ENCODE measurements around the gene RNF227.
"Not testable (repeated sequence)": the region's sequence is repeated elsewhere in the genome, so short reads cannot be mapped to it uniquely, and the experiment has no call there.

The RNF227 gene

DNA sequence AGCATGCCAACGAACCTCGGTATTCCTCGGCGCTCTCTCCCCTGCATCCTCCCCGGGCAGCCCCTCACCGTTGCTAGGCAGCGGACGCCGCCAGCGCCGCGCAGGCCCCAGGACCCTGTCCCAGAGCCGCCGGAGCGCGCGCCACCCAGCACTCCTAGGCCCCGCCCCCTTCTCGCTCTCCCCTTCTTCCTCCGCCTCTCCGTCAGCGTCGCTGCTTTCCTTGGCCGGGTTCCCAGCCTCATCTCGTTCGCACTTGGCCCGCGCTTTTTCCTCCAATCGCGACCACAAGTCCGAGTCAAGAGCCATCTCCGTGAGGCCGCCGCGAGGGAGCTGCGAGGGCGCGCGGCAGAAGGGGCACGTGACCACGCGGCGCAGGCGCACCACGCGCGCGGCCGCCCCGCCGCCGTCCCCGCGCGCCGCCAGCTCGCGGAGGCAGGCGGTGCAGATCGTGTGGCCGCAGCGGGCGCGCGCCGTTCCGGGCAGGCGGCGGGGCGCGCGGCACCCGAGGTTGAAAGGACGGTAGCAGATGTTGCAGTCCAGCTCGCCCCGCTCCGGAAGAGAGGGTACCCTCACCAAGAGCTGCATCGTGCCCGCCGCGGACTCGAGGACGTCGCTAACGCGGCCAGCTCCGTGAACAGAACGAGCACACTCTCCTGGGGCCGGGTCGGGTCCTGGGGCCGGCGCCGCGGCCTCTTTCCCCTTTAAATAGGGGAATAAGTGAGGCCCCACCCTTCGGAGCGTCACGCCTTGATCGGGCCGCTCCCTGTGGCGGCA, at the start of gene RNF227:
Gene RNF227 (minus strand): TSS at position 679 of the 774 bp plus-strand sequence. CDS start 94 bp downstream, at position 585.
- DNase-seq (ENCODE audit: low spot score): peak; percentile 56

DNA sequence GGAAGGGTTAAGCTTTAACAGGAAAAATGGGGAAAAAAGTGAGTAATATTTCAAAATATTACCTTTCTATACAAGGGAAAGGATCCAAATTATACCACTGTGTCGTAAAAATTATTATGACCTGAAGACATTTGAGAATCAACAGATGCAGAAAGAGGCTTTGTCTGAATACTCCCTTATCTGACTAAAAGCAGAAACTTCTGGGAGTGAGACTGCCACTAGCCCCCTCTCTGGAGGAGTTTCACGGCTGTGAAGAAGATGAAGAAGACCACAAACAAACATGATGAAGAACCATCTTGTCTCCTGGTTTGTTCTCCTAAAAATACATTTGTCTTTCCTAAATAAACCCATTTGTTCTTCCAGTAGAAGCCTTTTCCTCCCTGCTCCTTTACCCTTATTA, 45.3 kb upstream of the RNF227 start:
- no peak for DNase-seq (ENCODE audit: low spot score)

DNA sequence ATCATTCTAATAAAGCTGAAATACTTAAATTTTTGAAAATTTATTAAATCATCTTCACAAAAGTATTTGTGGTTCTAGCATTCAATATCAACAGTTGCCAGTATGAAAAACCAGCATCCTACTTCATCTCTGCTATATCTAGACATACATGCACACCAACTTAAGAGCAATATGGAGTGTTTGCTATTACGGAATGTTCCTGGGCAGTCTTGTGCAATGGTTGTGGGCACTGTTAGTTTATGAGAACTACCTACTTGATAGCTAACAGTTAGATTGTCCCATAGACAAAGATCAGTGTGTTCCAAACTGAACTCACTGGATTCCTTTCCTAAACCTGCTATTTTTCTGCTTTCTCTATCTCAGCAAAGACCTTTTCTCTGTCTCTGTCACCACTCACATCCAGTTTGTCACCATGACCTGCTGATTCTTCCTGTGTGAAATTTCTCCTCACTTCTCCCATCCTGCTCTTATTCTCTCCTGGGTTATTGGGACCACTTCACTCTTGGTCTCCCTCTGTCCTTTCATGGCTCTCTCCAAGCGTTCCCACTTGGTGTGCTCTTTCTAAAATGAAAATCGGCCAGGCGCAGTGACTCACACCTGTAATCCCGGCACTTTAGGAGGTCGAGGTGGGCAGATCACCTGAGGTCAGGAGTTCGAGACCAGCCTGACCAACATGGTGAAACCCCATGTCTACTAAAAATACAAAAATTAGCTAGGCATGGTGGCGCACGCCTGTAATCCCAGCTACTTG, 43.6 kb upstream of the RNF227 start:
- no peak for DNase-seq (ENCODE audit: low spot score)

DNA sequence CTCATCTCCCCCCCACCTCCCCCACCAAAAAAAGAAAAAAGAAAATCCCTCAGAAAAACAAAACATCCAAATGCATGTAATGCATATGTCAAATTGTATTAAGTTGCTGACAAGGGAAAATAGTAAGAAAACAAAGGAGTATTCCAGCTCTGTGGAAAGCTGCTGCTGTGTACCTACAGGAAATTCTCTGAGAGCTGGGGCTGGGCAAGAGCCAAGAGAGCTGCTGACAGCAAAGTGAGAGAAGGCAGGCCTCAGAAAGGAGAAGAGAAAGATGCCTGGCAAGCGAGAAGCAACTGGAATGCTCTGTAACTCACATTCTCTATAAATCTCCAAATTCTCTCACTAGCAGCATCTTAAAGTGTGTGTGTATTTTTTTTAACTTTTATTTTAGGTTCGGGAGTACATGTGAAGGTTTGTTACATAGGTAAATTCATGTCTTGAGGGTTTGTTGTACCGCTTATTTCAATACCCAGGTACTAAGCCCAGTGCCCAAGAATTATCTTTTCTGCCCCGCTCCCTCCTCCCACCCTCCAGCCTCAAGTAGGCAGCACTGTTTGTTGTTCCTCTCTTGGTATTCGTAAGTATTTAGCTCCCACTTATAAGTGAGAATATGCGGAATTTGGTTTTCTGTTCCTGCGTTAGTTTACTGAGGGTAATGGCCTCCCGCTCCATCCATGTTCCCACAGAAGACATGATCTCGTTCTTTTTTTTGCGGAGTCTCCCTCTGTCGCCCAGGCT, 40.3 kb upstream of the RNF227 start:
- DNase-seq (ENCODE audit: low spot score): no peak

DNA sequence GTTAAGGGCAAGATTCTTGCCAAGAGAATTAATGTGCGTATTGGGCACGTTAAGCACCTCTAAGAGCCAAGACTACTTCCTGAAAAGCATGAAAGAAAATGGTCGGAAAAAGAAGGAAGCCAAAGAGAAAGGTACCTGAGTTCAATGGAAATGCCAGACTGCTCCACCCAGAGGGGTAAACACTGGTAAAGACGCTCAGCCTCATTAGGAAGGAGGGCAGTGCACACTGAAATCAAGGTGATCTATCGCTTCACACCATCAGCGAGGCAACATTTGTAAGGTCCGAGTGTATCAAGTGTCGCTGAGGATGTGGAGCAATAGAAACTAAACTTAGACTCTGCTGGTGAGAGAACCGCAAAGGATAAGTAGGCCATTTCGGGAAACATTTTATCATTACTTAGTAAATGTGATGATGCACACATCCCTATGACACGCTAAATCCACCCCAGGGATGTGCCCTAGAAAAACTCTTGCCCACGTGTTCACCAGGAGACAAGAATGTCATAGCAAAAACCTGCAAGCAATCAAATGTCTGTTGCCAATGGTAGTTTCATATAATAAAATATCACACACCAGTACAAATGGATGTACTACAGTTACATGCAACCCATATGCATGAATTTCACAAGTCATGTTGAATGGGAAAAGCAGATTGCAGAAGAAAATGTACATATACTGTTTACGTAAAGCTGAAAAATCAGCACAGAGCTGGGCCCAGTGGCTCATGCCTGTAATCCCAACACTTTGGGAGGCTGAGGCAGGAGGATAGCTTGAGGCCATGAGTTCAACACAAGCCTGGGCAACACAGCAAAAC, 39.5 kb upstream of the RNF227 start:
- no peak for DNase-seq (ENCODE audit: low spot score)

DNA sequence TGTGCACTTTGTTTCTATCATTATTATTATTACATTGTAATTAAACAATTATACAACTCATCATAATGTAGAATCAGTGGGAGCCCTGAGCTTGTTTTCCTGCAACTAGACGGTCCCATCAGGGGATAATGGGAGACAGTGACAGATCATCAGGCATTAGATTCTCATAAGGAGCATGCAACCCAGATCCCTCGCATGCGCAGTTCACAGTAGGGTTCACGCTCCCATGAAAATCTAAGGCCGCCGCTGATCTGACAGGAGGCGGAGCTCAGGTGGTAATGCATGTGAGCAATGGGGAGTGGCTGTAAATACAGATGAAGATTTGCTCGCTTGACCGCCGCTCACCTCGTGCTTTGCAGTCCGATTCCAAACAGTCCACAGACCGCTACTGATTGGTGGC, 37.2 kb upstream of the RNF227 start:
- not testable (repeated sequence) for DNase-seq (ENCODE audit: low spot score)

DNA sequence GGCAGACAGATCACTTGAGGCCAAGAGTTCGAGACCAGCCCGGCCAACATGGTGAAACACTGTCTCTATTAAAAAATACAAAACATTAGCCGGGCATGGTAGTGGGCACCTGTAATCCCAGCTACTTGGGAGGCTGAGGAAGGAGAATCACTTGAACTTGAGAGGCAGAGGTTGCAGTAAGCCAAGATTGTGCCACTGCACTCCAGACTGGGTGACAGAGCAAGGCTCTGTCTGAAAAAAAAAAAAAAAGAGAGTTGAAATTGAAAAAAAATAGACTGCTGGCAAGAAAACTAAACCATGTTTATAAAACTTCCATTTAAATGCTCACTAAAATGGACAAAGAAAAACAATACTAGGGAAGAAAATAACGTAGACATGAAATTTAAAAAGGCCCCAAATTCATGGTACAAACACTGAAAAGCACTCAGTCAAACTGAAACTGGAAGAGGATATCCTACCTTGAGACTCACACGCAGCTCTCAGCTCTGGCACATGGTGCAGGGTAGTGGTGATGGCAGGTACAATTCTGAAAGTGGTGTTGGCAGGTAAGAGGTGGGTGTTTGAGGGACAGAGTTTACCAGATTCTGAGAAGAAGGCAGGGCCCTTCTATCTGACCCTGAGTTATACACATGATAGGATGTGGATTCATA, 35.2 kb upstream of the RNF227 start:
- no peak for DNase-seq (ENCODE audit: low spot score)

DNA sequence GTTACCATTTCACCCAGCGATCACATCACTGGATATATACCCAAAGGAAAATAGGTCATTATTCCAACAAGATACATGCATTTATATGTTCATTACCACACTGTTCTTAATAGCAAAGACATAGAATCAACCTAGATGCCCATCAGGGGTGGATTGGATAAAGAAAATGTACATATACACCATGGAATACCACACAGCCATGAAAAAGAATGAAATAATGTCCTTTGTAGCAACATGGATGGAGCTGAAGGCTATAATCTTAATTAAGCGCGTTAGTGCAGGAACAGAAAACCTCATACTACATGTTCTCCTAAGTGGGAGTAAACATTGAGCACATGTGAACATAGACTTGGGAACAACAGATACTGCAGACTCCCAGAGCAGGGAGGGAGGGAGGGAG, 34.5 kb upstream of the RNF227 start:
- DNase-seq (ENCODE audit: low spot score): no peak

DNA sequence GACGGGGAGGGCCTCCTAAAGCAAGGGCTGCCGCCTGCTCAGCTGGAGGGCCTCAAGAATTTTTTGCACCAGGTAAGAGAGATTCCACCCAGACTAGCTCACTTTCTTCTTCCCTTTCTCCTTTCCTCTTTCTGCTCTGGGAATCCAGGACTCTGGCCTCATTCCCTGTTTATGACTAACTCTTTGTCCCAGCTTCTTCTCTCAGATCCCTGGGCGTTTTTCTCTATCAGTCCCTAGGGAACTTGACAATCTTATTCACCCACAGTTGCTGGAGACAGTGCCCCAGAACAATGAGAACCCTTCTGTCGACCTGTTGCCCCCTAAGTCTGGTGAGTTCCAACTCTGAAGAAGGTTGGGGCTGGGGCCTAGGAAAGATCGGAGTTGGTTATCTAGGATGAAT, 31.6 kb upstream of the RNF227 start:
- DNase-seq (ENCODE audit: low spot score): no peak

DNA sequence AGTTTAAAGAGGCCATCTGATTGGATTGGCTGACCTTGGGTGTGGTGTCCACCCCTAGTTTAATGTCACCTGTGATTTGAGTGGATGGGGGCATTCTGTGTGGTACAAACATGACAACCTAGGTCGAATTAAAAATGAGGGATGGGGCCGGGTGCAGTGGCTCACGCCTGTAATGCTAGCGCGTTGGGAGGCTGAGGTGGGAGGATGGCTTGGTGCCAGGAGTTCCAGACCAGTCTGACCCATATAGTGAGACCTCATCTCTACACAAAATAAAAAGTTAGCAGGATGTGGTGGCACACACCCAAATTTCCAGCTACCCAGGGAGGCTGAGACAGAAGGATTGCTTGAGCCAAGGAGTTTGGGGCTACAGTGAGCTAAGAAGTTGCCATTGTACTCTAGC, 30.4 kb upstream of the RNF227 start:
- no peak for DNase-seq (ENCODE audit: low spot score)

DNA sequence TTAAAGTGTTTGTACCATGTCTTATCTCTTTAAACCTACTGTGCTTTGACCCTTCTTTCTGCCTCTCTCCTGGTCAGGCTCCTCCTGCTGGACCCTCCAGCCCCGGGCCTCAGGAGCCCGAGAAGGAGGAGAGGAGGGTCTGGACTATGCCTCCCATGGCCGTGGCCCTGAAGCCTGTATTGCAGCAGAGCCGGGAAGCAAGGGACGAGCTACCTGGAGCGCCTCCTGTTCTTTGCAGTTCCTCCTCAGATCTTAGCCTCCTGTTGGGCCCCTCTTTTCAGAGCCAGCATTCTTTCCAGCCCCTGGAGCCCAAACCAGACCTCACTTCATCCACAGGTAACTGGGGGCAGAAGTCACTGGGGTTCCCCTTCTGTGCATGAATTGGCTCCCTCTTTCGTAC, 29.6 kb upstream of the RNF227 start:
- DNase-seq (ENCODE audit: low spot score): no peak

DNA sequence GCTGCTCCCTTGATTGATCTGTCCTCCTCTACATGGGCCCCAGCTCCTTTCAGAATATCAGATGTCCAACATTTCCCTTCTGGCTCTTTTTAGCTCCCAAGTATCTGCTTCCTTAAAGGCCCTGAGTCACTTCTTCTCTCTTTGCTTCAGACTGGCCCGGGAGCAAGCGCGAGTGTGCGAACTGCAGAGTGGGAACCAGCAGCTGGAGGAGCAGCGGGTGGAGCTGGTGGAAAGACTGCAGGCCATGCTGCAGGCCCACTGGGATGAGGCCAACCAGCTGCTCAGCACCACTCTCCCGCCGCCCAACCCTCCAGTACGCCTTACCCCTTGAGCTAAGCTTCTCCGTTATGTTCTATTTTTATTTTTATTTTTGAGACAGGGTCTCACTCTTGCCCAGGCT, 28.2 kb upstream of the RNF227 start:
- DNase-seq (ENCODE audit: low spot score): no peak

DNA sequence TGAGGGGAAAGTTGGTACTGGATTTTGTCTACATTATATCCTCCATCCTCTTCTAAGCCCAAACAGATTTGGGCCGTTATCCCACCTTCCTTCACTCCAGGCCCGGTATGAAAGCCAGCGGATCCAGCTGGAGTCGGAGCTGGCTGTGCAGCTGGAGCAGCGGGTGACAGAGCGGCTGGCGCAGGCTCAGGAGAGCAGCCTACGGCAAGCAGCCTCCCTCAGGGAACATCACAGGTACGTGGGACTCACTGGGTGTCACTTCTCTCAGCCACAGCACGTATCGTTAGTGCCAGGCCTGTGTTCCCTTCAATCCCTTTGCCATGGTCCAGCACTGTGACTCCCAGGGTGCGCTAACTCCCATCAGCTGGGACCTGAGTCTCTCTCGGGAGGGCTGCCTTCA, 27.2 kb upstream of the RNF227 start:
- no peak for DNase-seq (ENCODE audit: low spot score)

DNA sequence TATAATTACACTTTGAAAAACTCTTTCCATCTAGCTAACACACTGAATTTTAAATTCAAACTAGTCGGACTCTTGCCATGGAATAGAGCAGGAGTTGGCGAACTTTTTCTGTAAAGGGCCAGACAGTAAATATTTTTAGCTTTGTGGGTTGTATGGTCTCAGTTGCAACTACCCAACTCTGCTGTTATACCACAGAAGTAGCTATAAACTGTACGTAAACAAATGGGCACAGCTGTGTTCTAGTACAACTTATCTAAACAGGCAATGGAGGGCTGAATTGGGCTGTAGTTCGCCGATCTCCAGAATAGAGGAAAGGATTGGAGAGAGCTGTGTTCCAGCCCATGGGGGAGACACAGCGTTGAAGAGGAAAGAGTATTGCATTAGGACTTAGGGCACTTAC, 24.7 kb upstream of the RNF227 start:
- DNase-seq (ENCODE audit: low spot score): no peak

DNA sequence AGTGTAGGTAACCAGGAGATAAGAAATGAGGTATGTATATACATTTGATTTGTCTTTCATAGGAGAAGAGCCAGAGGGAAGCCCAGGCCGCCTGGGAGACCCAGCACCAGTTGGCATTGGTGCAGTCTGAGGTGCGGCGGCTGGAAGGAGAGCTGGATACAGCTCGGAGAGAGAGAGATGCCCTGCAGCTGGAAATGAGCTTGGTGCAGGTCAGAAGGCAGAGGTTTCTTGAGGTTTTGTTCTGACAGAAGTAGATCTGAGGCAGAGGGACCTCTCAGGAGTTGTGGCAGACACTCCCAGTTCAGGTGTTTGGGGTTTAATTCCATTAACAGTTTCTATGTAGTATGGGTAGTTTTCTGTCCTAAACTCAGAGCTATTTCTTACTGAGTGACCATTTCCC, 23.9 kb upstream of the RNF227 start:
- no peak for DNase-seq (ENCODE audit: low spot score)

DNA sequence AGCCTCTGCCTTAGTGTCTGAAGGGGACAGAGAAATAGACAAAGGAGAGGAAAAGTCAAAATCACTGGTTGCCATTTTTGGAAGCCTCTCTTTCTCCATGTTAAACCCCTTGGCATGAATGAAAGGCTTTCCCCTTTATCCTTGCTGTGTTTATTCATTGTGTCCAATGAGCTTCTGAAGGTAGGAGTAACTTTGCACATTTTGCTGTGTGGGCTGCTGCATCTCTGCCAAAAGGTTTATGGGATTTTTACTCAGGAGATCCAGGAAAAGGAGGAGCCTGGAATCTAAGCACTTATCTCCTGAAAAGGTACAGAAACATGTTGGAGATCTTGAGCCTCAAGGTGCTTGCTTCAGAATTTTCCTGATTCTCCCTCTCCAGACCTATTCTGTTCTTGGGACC, 19.8 kb upstream of the RNF227 start:
- no peak for DNase-seq (ENCODE audit: low spot score)

DNA sequence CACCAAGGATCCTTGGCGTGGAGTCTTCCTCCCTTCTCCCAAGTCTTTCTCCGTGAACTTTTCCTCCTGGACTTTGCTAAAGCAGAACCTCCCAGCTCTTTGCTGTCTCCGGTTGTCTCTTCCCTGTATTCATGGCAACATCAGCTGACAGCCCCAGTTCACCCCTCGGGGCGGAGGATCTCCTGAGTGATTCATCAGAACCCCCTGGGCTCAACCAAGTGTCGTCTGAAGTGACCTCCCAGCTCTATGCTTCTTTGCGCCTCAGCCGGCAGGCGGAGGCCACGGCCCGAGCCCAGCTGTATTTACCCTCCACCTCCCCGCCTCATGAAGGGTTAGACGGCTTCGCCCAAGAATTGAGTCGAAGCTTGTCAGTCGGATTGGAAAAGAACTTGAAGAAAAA, 16.9 kb upstream of the RNF227 start:
- DNase-seq (ENCODE audit: low spot score): peak; percentile 55

DNA sequence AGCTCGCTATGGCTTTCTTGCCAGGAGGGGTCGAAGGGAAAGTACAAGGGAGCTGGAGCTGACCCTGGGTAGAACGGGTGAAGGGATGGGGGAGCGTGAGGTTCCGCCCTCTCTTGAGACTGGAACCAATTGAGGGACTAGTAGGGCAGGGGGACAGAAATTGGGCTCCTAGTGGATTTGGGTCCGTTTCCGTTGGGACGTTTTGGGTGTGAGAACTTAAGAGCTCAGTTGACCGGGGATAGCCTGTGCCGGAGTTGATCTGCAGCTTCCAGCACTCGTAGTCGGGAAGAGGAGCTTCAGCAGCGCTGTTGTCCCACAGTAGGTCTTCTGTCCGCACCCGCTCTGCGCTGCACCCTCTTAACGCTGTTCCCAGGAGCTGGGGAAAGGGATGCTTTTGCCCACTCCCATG, 16.4 kb upstream of the RNF227 start:
- no peak for DNase-seq (ENCODE audit: low spot score)

DNA sequence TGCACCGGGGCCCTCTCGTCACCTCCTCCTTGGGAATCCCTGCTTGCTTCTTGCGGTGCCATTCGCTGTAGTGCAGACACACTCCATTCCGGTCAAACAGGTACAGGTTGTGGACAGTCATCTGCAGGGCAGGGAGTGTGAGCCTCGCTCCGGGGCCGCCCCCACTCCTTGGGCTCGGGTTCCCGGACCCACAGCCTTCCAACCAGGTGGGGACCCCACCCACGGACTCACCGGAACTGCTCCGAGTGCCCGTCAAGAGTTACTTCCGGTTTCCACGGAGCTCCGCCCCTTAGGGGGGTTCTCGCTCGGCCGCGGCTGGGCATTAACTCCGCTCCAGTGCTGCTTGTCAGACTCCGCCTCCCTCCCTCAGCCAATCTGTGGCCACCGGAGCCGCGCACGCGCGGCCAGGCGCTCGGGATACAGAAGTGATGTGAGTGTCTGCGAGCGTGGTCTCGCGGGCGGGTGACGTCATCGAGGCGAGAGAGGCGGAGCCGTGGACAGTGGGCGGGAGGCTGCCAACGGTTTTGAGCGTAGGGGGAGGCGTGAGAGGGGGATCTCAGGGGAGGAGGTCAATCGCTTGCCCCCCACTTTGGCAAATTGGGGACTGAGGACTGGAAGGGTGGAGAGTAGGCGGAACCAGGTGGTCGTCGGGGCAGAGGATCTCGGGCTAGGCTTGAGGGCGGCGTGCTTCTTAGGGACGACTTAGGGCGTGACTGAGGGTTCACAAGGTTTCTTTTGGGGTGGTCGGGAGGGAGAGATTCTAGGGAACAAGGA, 15.8 kb upstream of the RNF227 start, which contains the start of the genes CNTROB and TRAPPC1:
Gene CNTROB (plus strand): TSS at position 498 of the 774 bp plus-strand sequence. CDS start 874 bp downstream, outside the sequence.
Gene TRAPPC1 (minus strand): TSS at position 238 of the 774 bp plus-strand sequence. CDS start 117 bp downstream, at position 121.
- DNase-seq (ENCODE audit: low spot score): peak; percentile 98

DNA sequence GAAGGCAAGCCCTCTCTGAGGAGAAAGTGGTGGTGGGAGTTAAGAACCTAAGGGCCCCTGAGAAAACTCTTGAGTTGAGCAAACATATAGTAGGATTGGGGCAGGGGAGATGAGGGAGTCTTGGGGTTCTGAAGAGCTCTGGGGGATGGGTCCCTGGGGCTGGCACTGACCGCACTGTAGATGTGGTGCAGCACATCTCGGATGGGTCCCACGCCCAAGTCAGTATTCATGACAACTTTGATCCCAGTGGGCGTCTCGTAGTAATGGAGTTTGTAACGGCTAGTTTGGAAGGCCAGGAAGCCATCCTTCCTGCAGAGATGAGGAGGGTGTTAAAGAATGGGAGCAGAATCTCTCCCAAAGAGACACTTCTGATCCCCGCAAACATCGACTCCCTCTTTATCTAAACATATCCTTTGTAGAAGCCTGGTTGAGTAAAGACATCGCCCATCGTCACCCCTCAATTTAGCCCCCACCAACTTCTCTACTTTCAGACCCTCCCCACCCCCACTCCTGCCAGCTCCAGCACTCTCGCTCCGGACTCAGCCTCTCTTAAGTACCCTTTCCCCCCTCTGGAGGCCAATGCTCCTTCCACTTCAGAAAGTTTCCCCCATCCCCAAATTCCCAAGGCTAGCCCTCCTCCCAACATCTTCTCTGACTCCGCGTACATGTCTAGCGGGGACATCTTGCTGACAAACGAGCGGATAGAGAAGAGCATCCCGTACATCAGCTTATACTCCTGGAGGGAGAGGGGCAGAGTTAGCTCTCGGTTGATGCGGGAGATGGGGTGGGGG, 14.9 kb upstream of the RNF227 start:
- no peak for DNase-seq (ENCODE audit: low spot score)
